K562 (cell line): Measurements from ENCODE around the gene RIN3.

ENCODE experiments used
- GTF2F1 ChIP-seq: IDR thresholded peaks from 2 replicates; pipeline ENCODE4 v1.6.1; 2011; ENCODE audit warnings: low read depth, low read length, improper control_type of control experiment
- PHF21A ChIP-seq: fragments of 450-650 bp; IDR thresholded peaks from 2 replicates; pipeline ENCODE4 v1.6.1; 2017; ENCODE audit warnings: low read depth, borderline replicate concordance

GRCh38 chr14:92686900-92687427 lies 173.4 kb downstream of the RIN3 start:
- no peak for TF ChIP-seq GTF2F1
- TF ChIP-seq PHF21A, result no peak
